C1 segment of cervical spinal cord (tissue), 14 donors: ENCODE results near the gene SLC22A7.

ENCODE experiments used
- DNase-seq, 14 donors: peaks; one replicate each; lab custom pipeline; 2025; lab: John Stamatoyannopoulos, UW

Gene SLC22A7

GRCh38 chr6:43282636-43283513 lies 15.2 kb upstream of the SLC22A7 start:
- DNase-seq: no peak

DNA sequence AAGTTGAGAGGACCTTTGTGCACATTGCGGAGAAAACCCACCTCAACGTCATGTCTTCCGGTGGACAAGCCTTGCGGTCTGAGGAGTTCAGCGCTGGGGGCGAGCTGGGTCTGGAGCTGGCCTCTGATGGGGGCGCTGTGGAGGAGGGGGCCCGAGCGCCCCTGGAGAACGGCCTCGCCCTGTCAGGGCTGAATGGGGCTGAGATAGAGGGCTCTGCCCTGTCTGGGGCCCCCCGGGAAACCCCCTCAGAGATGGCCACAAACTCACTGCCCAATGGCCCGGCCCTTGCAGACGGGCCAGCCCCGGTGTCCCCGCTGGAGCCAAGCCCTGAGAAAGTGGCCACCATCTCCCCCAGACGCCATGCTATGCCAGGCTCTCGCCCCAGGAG lies 14.6 kb upstream of the SLC22A7 start:
- DNase-seq: no peak

- no peak for DNase-seq
These were observed 14.2 kb upstream of the SLC22A7 start for GRCh38 chr6:43283905-43284304.

- no peak for DNase-seq
These were observed 12.9 kb upstream of the SLC22A7 start for GRCh38 chr6:43284991-43285781.

DNA sequence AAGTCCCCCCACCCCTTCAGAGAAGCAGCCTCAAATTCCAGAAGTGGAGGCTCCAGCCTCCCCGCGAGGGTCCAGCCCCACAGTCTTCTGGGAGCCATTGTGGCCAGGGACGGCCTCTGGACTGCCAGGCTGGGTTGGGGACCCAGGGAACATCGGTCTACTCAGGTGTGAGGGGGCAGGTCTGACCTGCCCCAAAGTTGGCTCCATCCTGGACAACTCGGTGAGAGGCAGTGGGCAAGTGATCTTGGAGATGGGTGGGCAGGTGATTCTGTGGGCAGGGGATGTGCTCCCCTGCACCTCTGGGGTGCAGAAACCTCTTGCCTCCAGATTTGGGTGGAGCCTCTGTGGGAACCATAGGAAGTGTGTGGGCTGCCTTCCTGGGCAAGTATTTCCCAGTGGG lies 12.2 kb upstream of the SLC22A7 start:
- no peak for DNase-seq

DNA sequence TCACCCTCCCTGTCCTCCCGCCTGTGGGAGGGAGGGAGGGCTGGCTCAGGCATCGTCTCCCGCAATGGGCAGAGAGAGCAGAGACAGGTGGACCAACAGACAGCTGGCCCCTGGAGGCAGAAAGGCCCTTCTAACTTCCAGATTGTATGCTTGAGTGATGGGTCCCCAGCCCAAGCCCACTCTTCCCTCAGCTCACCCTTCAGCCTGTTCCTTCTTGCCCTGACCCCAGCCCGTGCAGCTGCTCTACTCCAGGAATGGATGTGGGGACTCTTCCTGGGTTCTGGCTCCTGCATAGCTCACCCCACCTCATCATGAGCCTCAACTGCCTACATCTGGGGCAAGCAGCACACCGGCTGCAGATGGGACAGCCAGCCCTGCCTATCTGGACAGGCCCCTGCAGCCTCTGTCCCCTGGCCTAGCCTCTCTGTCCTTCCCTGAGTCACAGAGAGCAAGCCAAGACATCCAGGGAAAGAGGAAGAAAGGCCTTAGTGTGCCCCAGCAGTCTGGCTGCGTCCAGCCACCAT lies 11.5 kb upstream of the SLC22A7 start:
- no peak for DNase-seq

GRCh38 chr6:43286980-43287716 lies 10.9 kb upstream of the SLC22A7 start:
- DNase-seq: peak in 8 of 14 donors; percentile 7 to 36 (median 18)

DNA sequence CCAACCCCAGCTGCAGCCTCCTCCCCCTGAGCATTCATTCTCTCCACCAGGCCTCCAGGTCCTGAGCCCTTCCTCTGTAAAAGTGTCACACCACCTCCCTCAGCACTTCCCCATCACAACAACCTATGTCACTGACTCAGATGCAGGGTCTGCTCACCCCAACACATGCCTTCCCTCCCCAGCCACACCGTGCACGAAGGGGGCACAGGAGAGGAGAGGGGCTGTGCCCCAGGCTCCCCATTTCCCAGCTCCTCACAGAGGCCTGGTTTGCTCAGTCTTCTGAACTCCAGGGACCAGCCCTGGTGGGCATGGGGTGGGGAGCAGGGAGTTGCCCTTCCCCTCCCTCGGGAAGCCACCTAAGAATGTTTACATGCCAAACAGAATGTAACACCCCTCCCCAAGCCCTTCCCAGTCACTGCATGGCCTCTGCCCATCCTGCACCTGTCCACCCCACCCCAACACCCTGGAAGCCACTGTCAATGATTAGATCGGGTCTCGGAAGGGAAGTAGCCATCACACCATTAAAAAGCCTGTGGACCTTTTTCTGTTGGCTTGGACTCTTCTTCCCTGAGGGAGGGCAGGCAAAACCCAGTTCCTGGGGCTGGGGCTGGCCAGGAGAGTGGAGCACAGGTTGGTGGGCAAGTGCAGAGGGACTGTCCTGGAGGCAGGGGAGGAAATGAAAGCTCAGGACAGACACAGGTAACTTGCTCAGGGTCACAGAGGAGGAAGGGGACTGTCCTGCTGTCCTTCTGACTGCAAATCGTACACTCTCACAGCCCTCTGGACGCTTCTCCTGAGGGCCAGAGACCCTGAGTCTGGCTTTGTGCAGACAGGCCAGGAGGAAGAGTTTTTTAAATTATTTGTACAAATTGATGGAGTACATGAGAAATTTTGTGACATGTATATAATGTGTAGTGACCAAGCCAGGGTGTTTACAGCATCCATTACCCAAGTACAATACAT lies 10.1 kb upstream of the SLC22A7 start:
- DNase-seq: no peak

- DNase-seq: no peak
These were observed 7.6 kb upstream of the SLC22A7 start for GRCh38 chr6:43290339-43290904.

GRCh38 chr6:43290905-43291355 lies 7.1 kb upstream of the SLC22A7 start:
- peak in 2 of 14 donors; percentile 17 to 25 for DNase-seq

GRCh38 chr6:43291708-43292107 lies 6.4 kb upstream of the SLC22A7 start:
- no peak for DNase-seq

DNA sequence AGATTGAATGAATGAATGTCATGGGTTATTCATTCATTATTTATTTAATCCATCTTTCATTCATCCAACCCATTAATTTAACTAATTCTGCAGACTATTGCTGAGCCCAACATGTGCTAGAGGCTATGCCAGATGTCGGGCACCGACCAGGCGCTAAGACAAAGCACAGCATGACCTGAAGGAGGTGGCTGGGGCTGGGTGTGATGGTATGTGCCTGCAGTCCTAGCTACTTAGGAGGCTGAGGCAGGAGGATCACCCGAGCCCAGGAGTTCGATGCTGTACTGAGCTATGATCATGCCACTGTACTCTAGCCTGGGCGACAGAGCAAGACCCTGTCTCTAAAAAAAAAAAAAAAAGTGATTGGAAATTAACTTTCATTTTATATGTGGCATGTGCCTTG lies 5.7 kb upstream of the SLC22A7 start:
- no peak for DNase-seq

- no peak for DNase-seq
These were observed 5.2 kb upstream of the SLC22A7 start for GRCh38 chr6:43292763-43293318.

GRCh38 chr6:43293698-43294097 lies 4.4 kb upstream of the SLC22A7 start:
- DNase-seq: no peak

- no peak for DNase-seq
These were observed 3.5 kb upstream of the SLC22A7 start for GRCh38 chr6:43294536-43294935.

GRCh38 chr6:43295456-43295855 lies 2.6 kb upstream of the SLC22A7 start:
- DNase-seq: no peak

DNA sequence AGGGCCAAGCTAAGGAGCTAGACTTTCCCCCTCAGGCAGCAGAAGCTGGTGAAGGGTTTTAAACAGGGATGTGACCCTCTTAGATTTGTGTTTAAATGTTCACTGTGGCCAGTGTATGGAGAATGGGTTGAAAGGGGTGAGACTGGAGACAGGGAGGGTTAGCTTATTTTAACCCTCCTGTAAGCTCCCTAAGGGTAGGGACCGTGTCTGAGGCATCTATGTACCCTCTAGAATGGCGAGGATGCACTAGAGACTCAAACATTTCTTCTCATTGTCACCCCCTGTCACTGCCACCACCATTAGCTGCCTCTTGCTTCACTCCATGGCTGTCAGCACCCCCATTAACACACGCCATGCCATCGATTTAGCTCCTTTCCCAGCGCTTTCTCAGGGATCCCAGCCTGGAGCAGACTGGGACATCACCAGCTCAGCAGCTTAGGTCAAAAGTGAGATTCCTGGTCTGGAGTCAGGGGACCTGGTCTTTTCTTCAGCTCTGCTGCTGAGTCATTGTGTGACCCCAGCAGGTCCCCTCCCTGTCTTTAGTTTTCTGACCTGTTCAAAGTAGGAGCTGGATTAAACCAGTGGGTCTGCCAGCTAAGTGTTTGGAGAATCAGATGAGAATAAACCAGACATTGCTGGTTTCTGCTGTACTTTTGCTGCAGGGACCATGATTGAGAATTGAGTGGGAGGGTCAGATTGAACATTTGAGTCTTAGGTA lies 1.1 kb upstream of the SLC22A7 start:
- DNase-seq: no peak

- DNase-seq: no peak
These were observed 691 bp downstream of the SLC22A7 start for GRCh38 chr6:43298565-43299337.
